ENCODE measurements around the gene SLC25A12. TPM values are rescaled to one million over a fixed set of nuclear protein-coding genes. Genes with fewer than 3 reads are reported as not detected.
"Not testable (repeated sequence)": the region's sequence is repeated elsewhere in the genome, so short reads cannot be mapped to it uniquely, and the experiment has no call there.

The SLC25A12 gene
- polyA plus RNA-seq, 3 donors = 3.9 to 16.0 (median 12.0) TPM

GRCh38 chr2:171837736-171838135, 56.3 kb downstream of the SLC25A12 start:
- no peak overlapping the region for H3K27ac ChIP-seq (ENCODE audit: low read depth, low read length)
- WGBS, 3 donors = 3 to 76% (median 11%) methylated on average over 2 of the region's 2 CpGs

DNA sequence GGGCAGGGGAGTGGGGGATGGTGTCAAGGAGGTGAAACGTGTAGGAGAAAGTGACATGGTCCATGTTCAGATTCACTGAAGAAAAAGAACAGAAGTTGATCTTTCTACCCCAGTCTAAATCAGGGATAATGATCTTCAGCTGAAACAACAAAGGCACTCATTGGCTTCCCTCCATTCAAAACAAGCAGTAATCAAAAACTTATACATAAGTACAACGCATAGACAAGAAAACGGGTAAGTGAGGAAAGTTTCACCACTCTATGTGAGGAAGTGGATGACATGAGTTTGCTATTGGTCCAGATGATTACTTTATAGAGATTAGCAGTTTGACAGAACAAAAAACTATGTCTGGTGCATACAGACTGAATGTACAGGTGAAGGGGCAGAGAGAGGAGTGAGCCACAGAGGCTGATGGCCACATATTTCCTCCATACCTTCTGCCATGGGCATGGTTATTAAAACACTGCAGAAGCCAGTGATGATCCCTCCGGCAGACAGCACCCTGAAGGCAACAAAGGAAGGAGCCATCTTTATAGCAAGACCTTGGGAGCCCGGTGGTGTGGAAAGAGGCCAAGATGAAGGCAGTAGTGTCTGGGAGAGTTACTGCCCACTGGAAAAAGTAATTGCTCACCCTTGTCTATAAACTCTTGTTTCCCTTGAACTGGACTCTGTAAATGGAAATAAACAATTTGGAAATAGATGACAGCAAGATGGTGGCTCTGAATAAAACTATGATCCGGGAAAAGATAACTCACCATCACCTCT, 57.7 kb downstream of the SLC25A12 start:
- WGBS, 3 donors = 89 to 95% (median 92%) methylated on average over 6 of the region's 6 CpGs
- no peak overlapping the region for H3K27ac ChIP-seq (ENCODE audit: low read depth, low read length)

DNA sequence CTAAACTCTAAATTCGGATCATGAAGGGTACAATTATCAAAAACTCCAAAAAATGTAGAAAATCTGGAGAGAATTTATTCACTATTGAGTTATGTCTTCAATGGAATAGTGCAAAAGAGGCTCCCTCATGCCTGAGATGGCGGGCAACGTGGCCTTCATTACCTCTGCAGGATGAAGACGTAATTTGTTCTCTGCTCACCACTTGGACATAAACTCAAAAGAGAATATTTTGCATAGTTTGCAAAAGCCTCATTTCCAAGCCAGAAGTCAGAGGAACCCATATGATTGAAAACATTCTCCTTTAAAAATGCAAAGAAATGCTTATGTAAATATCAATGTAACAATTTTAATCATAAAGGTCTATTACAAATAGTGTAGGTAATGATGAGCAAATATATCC, 58.7 kb downstream of the SLC25A12 start:
- H3K27ac ChIP-seq (ENCODE audit: low read depth, low read length) = no peak overlapping the region
- 89 to 94% (median 94%) methylated on average over 4 of the region's 4 CpGs for WGBS, 3 donors

DNA sequence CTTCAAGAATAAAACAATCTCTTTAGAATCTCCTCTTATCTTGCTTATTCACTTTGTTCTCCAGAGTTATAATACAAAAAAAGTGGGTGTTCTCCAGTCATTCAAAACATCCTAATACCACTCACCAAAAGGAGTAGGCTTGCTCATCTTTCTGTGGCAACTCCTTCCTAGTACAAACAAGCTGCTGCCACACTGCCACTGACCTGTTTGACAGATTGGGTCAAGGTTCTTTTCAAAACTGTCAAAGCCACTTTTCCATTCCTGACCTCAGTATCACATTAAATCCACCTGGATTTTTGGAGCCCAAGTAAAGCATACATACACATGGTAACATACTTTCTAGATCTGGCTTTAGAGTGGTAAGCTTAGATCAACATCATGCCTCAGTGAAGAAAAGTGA, 59.8 kb downstream of the SLC25A12 start:
- H3K27ac ChIP-seq (ENCODE audit: low read depth, low read length) = no peak overlapping the region

DNA sequence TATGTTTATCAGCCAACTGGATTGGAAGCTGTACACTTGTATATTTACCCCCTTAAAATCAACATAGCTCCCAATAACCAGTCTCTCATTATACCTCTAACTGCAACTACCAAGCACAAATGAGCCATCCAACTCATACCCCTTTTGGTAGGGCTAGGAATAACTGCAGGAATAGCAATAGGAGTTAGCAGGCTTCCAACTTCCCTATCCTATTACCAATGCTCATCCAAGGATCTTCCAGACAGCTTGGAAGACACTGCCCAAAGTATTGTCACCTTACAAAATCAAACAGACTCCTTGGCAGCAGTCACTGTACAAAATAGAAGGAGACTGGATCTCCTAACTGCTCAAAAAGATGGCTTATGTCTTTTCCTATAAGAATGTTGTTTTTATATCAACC, 61.6 kb downstream of the SLC25A12 start:
- no peak overlapping the region for H3K27ac ChIP-seq (ENCODE audit: low read depth, low read length)

- H3K27ac ChIP-seq (ENCODE audit: low read depth, low read length) = no peak overlapping the region
- 85 to 96% (median 91%) methylated on average over 3 of the region's 3 CpGs for WGBS, 3 donors
These were observed 64.0 kb downstream of the SLC25A12 start for GRCh38 chr2:171830039-171830438.

GRCh38 chr2:171824086-171824485, 70.0 kb downstream of the SLC25A12 start:
- 63 to 90% (median 77%) methylated on average over 1 of the region's 1 CpG for WGBS, 3 donors
- H3K27ac ChIP-seq (ENCODE audit: low read depth, low read length) = no peak overlapping the region

DNA sequence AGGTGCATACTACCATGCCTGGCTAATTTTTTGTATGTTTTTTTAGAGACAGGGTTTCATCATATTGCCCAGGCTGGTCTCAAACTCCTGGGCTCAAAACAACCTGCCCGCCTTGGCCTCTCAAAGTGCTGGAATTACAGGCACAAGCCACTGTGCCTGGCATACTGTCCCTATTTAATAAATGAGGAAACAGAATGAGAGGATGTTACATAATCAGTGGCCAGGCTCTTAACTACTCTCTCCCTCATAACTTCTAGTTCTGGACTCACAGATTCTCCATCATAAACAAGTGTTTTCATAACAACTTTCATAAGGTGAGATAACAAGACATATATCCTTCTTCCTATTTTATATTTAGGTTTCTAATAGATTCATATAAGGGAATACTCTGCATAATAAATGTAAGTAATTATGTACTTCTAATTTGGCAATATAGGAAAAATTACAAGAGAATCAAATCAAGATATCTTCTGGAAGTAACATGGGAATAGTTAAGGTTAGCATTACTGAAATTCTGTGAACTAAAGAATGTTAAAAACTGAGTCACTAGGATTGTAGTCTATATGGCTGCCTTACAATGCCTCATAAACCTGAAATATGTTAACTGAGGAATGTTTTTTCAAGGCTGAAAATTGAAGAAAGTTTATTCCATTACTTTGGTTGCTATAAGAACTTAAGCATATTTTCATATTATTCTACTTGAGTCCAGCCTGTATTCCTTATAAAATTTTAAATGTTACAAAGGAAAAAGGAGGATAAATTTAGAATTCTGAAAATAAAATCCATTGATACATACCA, 71.3 kb downstream of the SLC25A12 start:
- H3K27ac ChIP-seq (ENCODE audit: low read depth, low read length) = no peak overlapping the region
- WGBS, 3 donors = 58 to 96% (median 82%) methylated on average over 1 of the region's 1 CpG

- WGBS, 3 donors = 91 to 100% (median 97%) methylated on average over 1 of the region's 1 CpG
- no peak overlapping the region for H3K27ac ChIP-seq (ENCODE audit: low read depth, low read length)
These were observed 74.6 kb downstream of the SLC25A12 start for GRCh38 chr2:171819453-171819852.

- no peak overlapping the region for H3K27ac ChIP-seq (ENCODE audit: low read depth, low read length)
- 87 to 90% (median 90%) methylated on average over 5 of the region's 5 CpGs for WGBS, 3 donors
These were observed 79.2 kb downstream of the SLC25A12 start for GRCh38 chr2:171814883-171815282.

GRCh38 chr2:171814174-171814573, 79.9 kb downstream of the SLC25A12 start:
- WGBS, 3 donors = 77 to 89% (median 83%) methylated on average over 6 of the region's 6 CpGs
- H3K27ac ChIP-seq (ENCODE audit: low read depth, low read length) = no peak overlapping the region

- H3K27ac ChIP-seq (ENCODE audit: low read depth, low read length) = no peak overlapping the region
- 90 to 92% (median 91%) methylated on average over 5 of the region's 5 CpGs for WGBS, 3 donors
These were observed 80.3 kb downstream of the SLC25A12 start for GRCh38 chr2:171813729-171814128.

DNA sequence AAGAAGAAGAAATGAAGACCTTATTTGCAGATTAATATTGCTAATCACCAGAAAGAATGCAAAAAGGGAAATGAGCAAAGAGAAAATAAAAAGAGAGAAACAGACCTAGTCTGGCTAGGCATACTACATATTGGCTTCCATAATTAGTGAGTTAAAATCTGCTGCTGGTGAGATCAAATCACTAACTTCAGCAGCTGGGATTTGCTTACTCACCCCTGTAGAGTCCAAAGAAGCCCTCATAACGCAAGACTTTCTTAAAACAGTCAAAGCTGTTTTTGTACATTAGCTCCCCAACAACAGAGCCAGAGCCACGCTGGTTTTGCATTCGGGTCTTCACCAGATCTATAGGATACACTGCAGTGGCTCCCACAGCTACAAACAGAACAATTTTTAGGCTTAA, 80.9 kb downstream of the SLC25A12 start:
- H3K27ac ChIP-seq (ENCODE audit: low read depth, low read length) = no peak overlapping the region
- 89 to 95% (median 90%) methylated on average over 3 of the region's 3 CpGs for WGBS, 3 donors

DNA sequence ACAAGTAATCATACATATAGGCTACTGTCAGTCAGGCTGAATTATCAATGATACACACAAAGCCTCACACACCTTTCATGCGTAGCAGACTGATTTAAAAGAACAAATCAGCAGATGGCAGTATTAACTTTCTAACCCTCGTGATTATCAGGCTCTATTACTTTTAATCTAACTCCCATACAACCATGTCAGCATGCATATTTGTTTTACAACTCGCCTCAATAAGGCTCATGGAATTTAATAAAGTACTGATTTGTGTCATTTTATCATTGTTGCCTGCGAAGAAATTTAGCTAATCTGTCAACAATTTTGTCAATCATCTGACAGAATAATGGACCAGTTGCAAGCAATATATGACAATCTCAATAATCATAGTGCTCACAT, 82.8 kb downstream of the SLC25A12 start:
- H3K27ac ChIP-seq (ENCODE audit: low read depth, low read length) = no peak overlapping the region
- 16 to 58% (median 55%) methylated on average over 4 of the region's 4 CpGs for WGBS, 3 donors

DNA sequence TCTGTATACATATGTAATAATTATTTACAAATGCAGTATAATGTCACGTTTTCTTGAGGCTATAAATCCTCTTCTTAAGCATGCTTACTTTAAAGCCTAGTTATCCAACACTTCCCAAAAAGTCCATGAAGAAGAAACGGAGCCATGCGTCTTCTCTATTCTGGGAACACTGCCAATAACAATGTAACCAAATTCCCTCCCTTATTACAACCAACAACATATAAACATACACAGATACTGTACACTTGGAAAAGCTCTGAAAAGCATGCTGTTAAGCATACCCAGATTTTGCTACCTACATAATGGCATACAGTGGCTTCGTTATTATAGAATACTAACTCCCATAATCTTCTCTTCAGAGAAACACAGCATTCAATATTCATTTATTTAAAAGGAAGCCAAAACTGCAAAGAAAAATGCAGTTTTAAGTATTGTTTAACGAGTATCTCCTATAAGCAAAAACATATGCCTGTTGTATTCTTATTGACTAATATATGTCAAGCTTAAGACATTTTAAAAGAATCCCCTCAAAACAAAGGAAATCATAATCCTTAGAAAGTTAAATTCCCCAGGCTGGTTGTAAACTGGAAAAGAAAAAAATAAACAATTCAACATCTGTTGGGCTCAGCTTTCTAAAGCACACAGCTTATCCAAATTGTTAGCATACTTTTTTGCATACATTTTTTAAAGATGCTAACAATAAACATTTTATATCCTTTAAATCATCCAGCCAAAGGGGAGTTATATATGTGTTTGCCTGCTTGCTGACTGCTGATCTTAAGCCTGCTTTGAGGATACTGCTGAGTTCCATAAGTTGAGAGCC, 83.4 kb downstream of the SLC25A12 start:
- H3K27ac ChIP-seq (ENCODE audit: low read depth, low read length) = no peak overlapping the region
- 68 to 76% (median 76%) methylated on average over 5 of the region's 5 CpGs for WGBS, 3 donors

DNA sequence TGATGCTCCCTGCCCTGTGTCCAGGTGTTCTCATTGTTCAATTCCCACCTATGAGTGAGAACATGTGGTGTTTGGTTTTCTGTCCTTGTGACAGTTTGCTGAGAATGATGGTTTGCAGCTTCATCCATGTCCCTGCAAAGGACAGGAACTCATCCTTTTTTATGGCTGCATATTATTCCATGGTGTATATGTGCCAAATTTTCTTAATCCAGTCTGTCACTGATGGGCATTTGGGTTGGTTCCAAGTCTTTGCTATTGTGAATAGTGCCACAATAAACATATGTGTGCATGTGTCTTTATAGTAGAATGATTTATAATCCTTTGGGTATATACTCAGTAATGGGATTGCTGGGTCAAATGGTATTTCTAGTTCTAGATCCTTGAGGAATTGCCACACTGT, 85.2 kb downstream of the SLC25A12 start:
- H3K27ac ChIP-seq (ENCODE audit: low read depth, low read length) = not testable (repeated sequence)

GRCh38 chr2:171807831-171808393, 86.1 kb downstream of the SLC25A12 start:
- WGBS, 3 donors = 65 to 69% (median 65%) methylated on average over 5 of the region's 5 CpGs
- no peak overlapping the region for H3K27ac ChIP-seq (ENCODE audit: low read depth, low read length)

- H3K27ac ChIP-seq (ENCODE audit: low read depth, low read length) = no peak overlapping the region
- WGBS, 3 donors = 10 to 27% (median 16%) methylated on average over 3 of the region's 3 CpGs
These were observed 86.9 kb downstream of the SLC25A12 start for GRCh38 chr2:171807119-171807518.

- H3K27ac ChIP-seq (ENCODE audit: low read depth, low read length) = no peak overlapping the region
- WGBS, 3 donors = 95 to 98% (median 96%) methylated on average over 3 of the region's 3 CpGs
These were observed 89.6 kb downstream of the SLC25A12 start for GRCh38 chr2:171804456-171804855.

Measured in adipose tissue (tissue), 3 donors.